DND-41 (cell line): ENCODE results near the gene SLC25A26.

Source experiments
- ATAC-seq: fragments of 200-7000 bp; cut with Tn5 transposase; 3 replicates; pipeline ENCODE4 v1.9.1; 2021; ENCODE audit warnings: low read depth; ENCODE audit not compliant: insufficient read depth
- DNase-seq: peaks from one replicate; pipeline ENCODE4 v3.0.0-alpha.2; 2020
- H2AFZ ChIP-seq: 2 replicates; pipeline ENCODE4 v1.6.0; 2012; ENCODE audit warnings: low read depth, low read length
- H3K27ac ChIP-seq: 2 replicates; pipeline ENCODE4 v1.5.1; 2012; ENCODE audit warnings: low read length, inconsistent platforms
- H3K27me3 ChIP-seq: fragments of 200-600 bp; sonication (generic); 2 replicates; pipeline ENCODE4 v1.6.0; 2012; ENCODE audit warnings: low read length, mild to moderate bottlenecking, inconsistent platforms; ENCODE audit not compliant: insufficient read depth, poor library complexity
- H3K36me3 ChIP-seq: 2 replicates; pipeline ENCODE4 v1.5.1; 2012; ENCODE audit warnings: low read length, inconsistent platforms; ENCODE audit not compliant: insufficient read depth
- H3K4me1 ChIP-seq: 2 replicates; pipeline ENCODE4 v1.5.1; 2012; ENCODE audit warnings: mild to moderate bottlenecking, low read length; ENCODE audit not compliant: insufficient read depth
- H3K4me2 ChIP-seq: 2 replicates; pipeline ENCODE4 v1.6.0; 2012; ENCODE audit warnings: mild to moderate bottlenecking, moderate library complexity, low read length, inconsistent platforms; ENCODE audit not compliant: insufficient read depth
- H3K4me3 ChIP-seq, 2 experiments: fragments of 200-600 bp in 1 of 2; shearing (Covaris generic) in 1 of 2; 2 replicates each; pipeline ENCODE4 v1.5.1; 2012 to 2016; ENCODE audit warnings: inconsistent platforms in 2 of 2, low read length in 2 of 2, mild to moderate bottlenecking in 2 of 2, low read depth in 1 of 2, moderate library complexity in 1 of 2
- H3K79me2 ChIP-seq: 2 replicates; pipeline ENCODE4 v1.6.0; 2012; ENCODE audit warnings: low read length, inconsistent platforms; ENCODE audit not compliant: insufficient read depth
- H3K9ac ChIP-seq: 2 replicates; pipeline ENCODE4 v1.6.0; 2012; ENCODE audit warnings: low read depth, mild to moderate bottlenecking, inconsistent platforms, low read length, moderate library complexity
- H3K9me3 ChIP-seq: 2 replicates; pipeline ENCODE4 v1.5.1; 2012; ENCODE audit warnings: low read length, moderate library complexity, mild to moderate bottlenecking, inconsistent platforms; ENCODE audit not compliant: insufficient read depth, severe bottlenecking
- H4K20me1 ChIP-seq: 2 replicates; pipeline ENCODE4 v1.6.0; 2012; ENCODE audit warnings: low read length; ENCODE audit not compliant: insufficient read depth
- EZH2 ChIP-seq: IDR thresholded peaks from 3 replicates; pipeline ENCODE4 v1.6.1; 2012; ENCODE audit warnings: borderline replicate concordance, low read depth, mild to moderate bottlenecking, moderate library complexity, low read length, inconsistent platforms; ENCODE audit not compliant: severe bottlenecking
- TF ChIP-seq, protein P1 (sequence below): IDR thresholded peaks from 2 replicates; pipeline ENCODE4 v1.5.1; 2012; ENCODE audit warnings: borderline replicate concordance, low read length, moderate library complexity, mild to moderate bottlenecking; ENCODE audit not compliant: poor library complexity, severe bottlenecking; ENCODE audit errors: extremely low read depth

Gene SLC25A26

DNA sequence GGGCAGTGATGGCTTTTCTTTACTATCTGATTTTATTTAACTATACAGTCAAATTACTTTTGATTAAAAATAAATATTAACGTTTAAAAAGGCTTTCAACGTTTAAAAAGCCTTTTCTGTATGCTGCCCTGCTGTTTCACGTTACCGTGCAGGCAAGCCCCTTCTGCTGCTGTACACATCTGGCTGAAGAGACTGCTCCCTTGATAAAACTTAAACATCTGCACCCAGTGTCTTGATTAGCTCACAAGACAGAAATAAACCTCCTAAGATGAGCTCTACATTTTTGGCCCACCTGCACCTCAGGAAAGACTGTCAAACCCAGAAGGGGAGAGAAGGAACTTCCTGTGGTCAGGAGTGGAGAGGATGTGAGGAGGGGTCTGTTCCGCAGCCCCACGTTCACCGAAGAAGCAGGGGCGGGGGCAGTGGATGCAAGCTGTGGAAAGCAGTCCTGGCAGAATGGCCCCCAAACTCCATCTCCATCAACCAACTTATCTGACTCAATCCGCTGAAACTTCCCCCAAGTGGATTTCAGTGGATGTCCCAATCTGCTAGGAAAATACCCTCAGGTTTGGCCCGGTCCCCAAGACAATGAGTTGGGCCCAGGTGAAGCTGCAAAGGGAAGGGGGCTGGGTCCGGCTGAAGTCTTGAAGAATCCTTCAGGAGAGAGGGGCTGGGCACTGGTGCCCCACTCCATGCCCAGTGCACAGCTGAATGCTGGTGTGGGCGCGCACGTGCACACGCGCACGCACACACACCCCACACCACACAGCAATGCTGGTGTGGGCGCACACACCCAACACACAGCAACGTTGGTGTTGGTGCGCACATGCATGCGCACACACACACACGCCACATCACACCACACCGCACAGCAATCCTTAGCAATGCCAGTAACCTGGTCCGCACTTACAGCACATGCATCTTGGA is 191.4 kb downstream of the SLC25A26 start:
- no peak overlapping the region for H3K4me3 ChIP-seq
- ATAC-seq (no peak), DNase-seq (no peak)
- no peaks in the 10 kb centered on the region for H3K79me2 ChIP-seq
- H3K9me3 ChIP-seq: no peaks in the 10 kb centered on the region
- peaks cover 28% of the 10 kb centered on the region for H3K36me3 ChIP-seq
- H2AFZ ChIP-seq: no peak overlapping the region
- H3K9ac ChIP-seq: no peak overlapping the region
- H3K4me2 ChIP-seq: no peak overlapping the region
- H3K27me3 ChIP-seq: no peaks in the 10 kb centered on the region
- no peaks in the 10 kb centered on the region; the same call in 1 of the 2 replicates for H4K20me1 ChIP-seq
- TF ChIP-seq, protein P1, sequence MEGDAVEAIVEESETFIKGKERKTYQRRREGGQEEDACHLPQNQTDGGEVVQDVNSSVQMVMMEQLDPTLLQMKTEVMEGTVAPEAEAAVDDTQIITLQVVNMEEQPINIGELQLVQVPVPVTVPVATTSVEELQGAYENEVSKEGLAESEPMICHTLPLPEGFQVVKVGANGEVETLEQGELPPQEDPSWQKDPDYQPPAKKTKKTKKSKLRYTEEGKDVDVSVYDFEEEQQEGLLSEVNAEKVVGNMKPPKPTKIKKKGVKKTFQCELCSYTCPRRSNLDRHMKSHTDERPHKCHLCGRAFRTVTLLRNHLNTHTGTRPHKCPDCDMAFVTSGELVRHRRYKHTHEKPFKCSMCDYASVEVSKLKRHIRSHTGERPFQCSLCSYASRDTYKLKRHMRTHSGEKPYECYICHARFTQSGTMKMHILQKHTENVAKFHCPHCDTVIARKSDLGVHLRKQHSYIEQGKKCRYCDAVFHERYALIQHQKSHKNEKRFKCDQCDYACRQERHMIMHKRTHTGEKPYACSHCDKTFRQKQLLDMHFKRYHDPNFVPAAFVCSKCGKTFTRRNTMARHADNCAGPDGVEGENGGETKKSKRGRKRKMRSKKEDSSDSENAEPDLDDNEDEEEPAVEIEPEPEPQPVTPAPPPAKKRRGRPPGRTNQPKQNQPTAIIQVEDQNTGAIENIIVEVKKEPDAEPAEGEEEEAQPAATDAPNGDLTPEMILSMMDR: no peak
- TF ChIP-seq EZH2: no peak
- no peak overlapping the region for H3K27ac ChIP-seq
- 0 out of 2 replicates have a peak, but pooled peaks cover 3% of the 10 kb centered on the region for H3K4me1 ChIP-seq

DNA sequence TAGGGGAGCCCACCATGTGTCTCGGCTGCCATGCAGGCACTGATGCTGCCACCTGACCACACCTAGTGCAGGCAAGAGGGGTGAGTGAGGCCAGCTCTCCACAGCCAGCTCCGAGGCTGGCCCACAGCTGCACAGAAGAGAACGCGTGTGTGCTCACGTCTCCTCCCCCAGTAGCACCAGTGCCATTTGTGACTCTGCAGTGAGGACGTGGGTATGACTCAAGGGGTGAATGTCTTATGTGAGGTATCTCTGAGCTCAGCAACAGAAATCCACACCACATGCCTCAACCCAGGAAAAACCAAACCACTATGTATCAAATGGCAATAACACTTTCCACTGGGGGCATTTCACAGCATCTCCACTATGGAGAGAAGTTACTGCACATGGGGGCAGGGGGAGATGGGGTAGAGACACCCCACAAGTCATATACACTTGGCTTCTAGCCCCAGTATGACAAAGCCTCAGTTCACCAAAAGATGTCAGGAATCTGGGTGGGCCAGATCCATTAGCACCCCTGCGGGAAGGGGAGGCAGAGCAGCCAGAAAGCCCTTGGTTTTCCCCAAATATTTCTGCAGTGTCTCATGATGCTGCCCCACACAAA is 192.4 kb downstream of the SLC25A26 start:
- H3K4me3 ChIP-seq: no peak overlapping the region
- TF ChIP-seq EZH2: no peak
- TF ChIP-seq, protein P1: no peak
- H3K4me1 ChIP-seq: no peaks in the 10 kb centered on the region
- no peaks in the 10 kb centered on the region for H3K27me3 ChIP-seq
- ATAC-seq (no peak), DNase-seq (no peak)
- no peaks in the 10 kb centered on the region; the same call in 1 of the 2 replicates for H4K20me1 ChIP-seq
- H3K9ac ChIP-seq: no peak overlapping the region
- H3K9me3 ChIP-seq: no peaks in the 10 kb centered on the region
- no peak overlapping the region for H2AFZ ChIP-seq
- peaks cover 25% of the 10 kb centered on the region for H3K36me3 ChIP-seq
- no peaks in the 10 kb centered on the region for H3K79me2 ChIP-seq
- no peak overlapping the region for H3K27ac ChIP-seq
- no peak overlapping the region for H3K4me2 ChIP-seq

DNA sequence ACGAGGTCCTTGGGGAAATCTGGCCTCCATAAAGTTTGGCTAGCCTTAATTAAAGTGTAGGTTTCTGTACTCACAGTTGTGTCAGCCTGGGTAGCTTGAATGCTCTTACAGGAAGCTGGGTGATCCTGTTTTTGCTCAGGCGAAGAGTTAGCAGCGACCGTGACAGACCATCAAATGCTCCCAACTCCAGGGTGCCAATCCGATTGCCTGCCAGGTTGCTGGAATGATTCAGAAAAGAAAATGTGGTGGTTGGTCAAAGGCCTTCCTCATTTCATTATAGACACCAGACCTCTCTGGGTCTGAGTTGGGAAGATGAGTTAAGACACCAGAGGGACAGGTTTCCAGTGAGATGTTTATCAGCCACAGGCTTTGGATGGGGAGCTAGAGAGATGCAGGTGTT is 194.0 kb downstream of the SLC25A26 start:
- Histone ChIP-seq H3K4me3 (no peak overlapping the region), H3K4me1 (no peaks in the 10 kb centered on the region), H3K4me2 (no peak overlapping the region), H3K27me3 (no peaks in the 10 kb centered on the region), H3K79me2 (no peaks in the 10 kb centered on the region), H3K9ac (no peak overlapping the region), H3K36me3 (peaks cover 25% of the 10 kb centered on the region), H3K9me3 (no peaks in the 10 kb centered on the region), H4K20me1 (no peaks in the 10 kb centered on the region; the same call in 1 of the 2 replicates), H3K27ac (no peak overlapping the region), H2AFZ (no peak overlapping the region)
- no peak for TF ChIP-seq EZH2
- TF ChIP-seq, protein P1: no peak
- ATAC-seq (no peak), DNase-seq (no peak)
